Measurements from ENCODE around the gene NRXN3.

Gene NRXN3

DNA sequence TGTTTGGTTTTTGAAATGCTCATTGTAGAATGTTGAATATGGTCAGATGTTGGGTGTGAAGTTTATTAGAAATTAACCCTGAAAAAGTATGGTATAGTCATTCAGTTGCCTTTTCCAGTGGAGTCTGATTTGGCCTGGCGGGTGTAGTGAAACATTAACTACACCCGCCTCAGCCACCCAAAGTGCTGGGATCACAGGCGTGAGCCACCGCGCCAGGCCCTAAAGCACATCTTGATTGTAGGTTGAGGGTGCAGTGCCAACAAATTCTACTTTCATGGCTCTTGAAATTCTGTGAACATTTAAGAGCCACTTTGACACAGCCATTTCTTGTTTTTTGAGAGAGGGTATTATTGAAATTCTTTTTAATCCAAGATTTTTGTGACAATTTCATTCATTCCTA is 1416.2 kb downstream of the NRXN3 start:
- no peak overlapping the region for H3K4me3 ChIP-seq (ENCODE audit: low read depth, low read length)
- DNase-seq (ENCODE audit: low read depth): no peak
- TF ChIP-seq, protein P1, sequence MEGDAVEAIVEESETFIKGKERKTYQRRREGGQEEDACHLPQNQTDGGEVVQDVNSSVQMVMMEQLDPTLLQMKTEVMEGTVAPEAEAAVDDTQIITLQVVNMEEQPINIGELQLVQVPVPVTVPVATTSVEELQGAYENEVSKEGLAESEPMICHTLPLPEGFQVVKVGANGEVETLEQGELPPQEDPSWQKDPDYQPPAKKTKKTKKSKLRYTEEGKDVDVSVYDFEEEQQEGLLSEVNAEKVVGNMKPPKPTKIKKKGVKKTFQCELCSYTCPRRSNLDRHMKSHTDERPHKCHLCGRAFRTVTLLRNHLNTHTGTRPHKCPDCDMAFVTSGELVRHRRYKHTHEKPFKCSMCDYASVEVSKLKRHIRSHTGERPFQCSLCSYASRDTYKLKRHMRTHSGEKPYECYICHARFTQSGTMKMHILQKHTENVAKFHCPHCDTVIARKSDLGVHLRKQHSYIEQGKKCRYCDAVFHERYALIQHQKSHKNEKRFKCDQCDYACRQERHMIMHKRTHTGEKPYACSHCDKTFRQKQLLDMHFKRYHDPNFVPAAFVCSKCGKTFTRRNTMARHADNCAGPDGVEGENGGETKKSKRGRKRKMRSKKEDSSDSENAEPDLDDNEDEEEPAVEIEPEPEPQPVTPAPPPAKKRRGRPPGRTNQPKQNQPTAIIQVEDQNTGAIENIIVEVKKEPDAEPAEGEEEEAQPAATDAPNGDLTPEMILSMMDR (IDR thresholded peaks at IDR 0.05; ENCODE audit: low read depth, low read length, missing control alignments): no peak

DNA sequence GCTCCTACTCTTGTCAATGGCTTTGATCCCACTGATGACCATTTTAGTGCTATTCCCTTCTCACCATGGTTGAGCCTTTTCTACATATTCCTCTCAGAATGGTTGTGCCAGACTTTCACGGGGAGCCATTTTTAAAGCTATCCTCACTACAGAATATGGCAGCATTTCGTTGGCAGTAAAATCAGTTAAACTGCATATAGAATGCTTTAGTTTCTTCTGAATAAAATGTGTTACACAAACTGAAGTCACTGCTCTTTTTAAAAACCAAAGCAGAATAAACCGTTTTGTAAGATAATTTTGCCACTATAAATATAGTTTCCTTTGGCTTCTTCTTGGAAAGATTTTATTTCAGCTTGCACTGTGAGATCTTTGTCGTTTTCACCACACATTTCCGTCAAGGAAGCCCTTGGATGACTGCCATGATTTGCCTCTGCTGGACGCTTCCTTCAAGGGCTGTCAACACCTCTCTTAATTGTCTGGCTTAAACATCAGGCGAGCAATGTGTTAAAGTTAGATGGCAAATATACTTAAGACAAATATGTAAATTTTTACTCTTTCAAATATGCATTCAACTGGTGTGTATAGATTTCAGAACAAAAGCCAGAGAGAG is 1416.9 kb downstream of the NRXN3 start:
- TF ChIP-seq, protein P1 (IDR thresholded peaks at IDR 0.05; ENCODE audit: low read depth, low read length, missing control alignments): no peak
- DNase-seq (ENCODE audit: low read depth): no peak
- H3K4me3 ChIP-seq (ENCODE audit: low read depth, low read length): no peak overlapping the region

DNA sequence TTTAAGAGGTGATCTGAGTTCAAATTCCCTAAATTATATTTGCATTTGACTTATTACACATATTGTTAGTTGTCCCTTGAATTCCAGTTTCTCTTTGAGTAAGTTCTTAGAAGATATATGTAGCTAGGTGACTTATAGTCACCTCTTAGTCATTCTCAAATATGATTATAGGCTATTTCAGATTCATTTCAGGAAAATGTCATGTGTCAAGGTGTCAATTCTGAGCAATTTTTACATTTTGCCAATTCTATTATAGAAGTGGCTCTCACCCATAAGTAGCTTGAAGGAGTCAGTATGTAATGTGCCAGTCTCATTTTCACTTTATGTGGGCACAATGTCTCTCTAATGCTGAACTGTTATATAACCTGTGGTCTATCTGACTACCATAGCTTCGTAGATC is 1417.7 kb downstream of the NRXN3 start:
- no peak for DNase-seq (ENCODE audit: low read depth)
- TF ChIP-seq, protein P1 (IDR thresholded peaks at IDR 0.05; ENCODE audit: low read depth, low read length, missing control alignments): no peak

DNA sequence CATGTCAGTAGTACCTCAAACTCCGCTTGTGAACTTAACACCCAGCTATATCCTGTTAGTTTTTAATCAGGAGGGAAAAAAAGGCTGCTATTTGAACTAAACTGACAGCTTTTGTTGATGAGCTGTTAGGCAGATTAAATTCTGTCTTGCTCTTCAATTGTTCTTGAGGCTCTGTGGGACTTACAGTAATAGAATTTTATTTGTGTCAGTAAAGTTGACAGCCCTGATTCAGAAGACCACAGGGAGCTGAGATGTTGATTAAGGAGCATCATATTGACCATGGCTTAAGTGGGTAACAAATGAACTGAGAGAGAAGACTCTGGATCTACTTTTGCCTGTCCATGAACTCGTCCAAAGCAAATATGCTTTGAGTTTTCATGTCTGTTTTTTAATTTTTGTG is 1418.2 kb downstream of the NRXN3 start:
- TF ChIP-seq, protein P1 (IDR thresholded peaks at IDR 0.05; ENCODE audit: low read depth, low read length, missing control alignments): no peak
- H3K4me3 ChIP-seq (ENCODE audit: low read depth, low read length): no peak overlapping the region
- no peak for DNase-seq (ENCODE audit: low read depth)

More for the DNA sequence above, 1417.7 kb downstream of the NRXN3 start:
- no peak overlapping the region for H3K4me3 ChIP-seq (ENCODE audit: low read depth, low read length)

DNA sequence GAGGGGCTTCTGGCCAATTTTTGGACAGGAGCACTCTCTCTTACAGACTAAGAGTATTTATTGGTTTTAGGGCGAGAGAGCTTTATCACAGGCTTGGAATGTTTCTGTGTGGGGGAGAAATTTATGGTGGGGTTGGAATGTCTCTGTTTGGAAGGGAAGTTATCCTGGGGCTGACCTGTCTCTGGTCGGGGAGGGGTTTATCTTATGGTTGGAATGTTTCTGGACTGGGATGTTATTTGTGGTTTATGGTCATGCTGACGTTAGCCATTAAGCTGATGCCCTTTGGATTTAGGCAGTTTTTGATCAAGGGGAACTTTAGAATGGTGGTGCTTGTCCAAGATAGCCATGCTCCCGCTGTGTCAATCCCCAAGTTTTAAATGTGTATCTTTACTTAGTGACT is 1426.4 kb downstream of the NRXN3 start:
- DNase-seq (ENCODE audit: low read depth): no peak
- H3K4me3 ChIP-seq (ENCODE audit: low read depth, low read length): no peak overlapping the region
- TF ChIP-seq, protein P1 (IDR thresholded peaks at IDR 0.05; ENCODE audit: low read depth, low read length, missing control alignments): no peak

DNA sequence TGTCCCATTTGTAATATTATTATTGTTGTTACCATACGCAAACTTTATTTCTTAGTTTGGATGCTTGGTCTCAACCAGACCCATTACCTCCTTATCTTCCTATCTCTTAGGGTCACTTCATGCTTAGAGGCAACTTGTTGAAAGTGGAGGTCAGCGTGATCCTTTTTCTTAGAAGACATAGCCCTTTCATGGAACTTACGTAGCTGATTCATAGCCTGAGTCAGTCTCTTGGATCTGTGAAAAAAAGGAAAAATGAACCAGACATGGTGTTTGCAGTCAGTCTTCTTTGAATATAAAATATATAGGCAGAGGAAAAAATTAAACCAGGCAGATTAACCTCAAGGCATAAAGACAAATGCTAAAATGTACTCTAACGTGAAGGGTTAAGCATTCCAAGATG is 1427.4 kb downstream of the NRXN3 start:
- DNase-seq (ENCODE audit: low read depth): no peak
- no peak overlapping the region for H3K4me3 ChIP-seq (ENCODE audit: low read depth, low read length)
- TF ChIP-seq, protein P1 (IDR thresholded peaks at IDR 0.05; ENCODE audit: low read depth, low read length, missing control alignments): no peak

DNA sequence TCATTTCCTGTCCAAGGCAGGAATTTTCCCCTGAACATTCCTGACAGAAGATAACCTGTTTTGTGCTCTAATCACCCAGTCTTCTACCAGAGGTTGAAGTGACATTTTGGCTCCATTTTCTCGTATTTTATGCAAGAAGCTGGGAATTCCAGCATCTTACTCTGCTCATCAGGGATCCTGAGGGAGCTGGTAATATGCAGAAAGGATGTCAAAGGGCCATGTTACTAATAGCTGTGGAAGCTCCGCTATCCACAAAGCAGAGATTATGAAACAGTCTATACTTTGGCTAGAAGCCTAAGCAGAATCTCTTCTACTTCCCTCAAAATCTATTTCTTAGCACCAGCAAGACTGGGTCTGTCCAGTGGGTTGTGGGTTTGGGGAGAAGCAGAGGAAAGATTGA is 1428.2 kb downstream of the NRXN3 start:
- no peak for DNase-seq (ENCODE audit: low read depth)
- H3K4me3 ChIP-seq (ENCODE audit: low read depth, low read length): no peak overlapping the region
- TF ChIP-seq, protein P1 (IDR thresholded peaks at IDR 0.05; ENCODE audit: low read depth, low read length, missing control alignments): no peak
